Stimulated activated CD4-positive, alpha-beta T cell treated with anti-CD3 and anti-CD28 coated beads, Interleukin-15, amount 100 ng/mL, for 24 hours (primary cell): ENCODE results near the gene ADARB1.
A peak's percentile ranks its signal among the peaks of the same experiment; 100 is the strongest.

ENCODE experiments used
- DNase-seq: peaks from one replicate; pipeline ENCODE4 v3.0.0-alpha.2; 2020

ADARB1 gene

GRCh38 chr21:45056917-45057560 lies 17.3 kb upstream of the ADARB1 start:
- no peak for DNase-seq

DNA sequence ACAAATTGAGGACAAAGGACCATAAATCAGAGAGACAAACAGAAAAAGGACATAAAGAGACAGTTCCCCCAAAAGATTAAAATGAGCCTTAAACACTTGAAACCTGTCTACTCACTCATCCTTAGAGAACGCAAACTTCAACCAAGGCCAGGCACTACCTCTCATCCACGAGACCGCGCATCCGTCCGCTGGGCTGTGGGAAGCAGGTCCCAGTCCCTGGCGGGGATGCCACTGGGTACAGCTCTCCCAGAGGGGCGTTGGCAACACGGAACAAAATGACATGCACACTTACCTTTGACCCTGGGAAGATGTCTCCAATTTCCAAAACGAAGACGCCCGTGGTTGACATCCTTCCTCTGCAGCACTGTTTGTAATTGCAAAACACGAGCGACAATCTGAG lies 16.5 kb upstream of the ADARB1 start:
- no peak for DNase-seq

DNA sequence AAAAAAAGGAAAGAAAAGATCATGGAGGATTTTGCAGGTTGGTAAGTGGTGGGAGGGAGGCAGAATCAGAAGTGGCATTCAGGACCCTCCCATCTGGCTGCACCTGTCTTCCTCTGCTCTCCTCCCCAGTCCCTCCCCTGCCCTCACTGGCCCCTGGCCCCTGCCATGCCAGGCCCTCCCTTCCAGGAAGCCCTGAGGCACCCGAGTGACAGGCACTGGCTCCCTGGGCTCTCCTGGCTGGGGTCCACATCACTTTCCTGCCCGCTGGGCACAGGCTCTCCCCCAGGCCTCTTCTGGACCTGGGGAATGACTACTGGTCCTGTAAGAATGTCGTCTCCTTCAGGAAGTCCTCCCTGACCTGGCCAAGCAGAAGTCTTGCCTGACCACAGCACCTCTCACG lies 15.3 kb upstream of the ADARB1 start:
- DNase-seq: no peak

- no peak for DNase-seq
Observed at GRCh38 chr21:45060089-45060488, 14.3 kb upstream of the ADARB1 start.

DNA sequence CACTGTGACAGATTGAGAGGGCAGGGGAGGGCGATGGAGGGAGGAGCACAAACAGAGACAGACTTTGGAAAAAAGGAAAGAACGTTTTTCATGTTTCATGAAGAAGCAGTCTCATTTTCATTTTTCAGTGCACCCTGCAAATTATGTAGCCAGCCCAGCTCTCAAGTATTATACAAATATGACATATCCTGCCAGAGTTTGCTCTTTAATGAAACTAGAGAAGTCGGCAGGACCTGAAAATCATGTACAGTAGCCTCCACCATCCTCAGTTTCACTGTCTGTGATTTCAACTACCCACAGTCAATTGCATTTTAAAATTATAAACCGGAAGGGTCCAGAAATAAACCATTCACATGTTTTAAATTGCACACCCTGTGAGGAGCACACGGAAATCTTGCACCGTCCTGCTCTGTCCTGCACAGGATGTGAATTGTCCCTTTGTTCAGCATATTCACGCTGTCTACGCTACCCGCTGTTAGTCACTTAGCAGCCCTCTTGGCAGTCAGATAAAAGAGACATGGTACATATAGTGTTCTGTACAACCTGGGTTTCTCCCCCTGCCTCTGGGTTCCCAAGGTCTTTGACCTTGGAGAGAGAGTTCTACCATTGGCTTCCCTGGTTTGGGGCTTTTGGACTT lies 13.6 kb upstream of the ADARB1 start:
- DNase-seq: no peak

DNA sequence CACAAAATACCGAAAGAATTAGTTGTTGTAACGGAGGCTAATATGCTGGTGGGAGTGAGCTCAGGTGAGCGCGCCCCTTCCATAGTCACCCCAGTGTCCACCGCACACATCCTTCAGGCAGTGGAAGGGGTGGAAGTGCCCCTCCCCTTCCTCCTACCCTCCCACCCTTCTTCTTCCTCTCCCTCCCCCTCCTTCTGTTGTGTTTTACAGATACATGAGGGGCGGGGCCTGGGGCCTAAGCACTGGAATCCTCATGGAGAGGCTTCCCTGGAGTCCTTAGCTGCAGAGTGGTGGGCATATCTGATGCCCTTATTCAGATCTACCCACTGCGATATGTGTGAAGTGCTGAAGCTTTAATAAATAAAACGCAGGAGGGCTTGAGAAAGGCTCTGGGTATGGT lies 10.3 kb upstream of the ADARB1 start:
- no peak for DNase-seq

DNA sequence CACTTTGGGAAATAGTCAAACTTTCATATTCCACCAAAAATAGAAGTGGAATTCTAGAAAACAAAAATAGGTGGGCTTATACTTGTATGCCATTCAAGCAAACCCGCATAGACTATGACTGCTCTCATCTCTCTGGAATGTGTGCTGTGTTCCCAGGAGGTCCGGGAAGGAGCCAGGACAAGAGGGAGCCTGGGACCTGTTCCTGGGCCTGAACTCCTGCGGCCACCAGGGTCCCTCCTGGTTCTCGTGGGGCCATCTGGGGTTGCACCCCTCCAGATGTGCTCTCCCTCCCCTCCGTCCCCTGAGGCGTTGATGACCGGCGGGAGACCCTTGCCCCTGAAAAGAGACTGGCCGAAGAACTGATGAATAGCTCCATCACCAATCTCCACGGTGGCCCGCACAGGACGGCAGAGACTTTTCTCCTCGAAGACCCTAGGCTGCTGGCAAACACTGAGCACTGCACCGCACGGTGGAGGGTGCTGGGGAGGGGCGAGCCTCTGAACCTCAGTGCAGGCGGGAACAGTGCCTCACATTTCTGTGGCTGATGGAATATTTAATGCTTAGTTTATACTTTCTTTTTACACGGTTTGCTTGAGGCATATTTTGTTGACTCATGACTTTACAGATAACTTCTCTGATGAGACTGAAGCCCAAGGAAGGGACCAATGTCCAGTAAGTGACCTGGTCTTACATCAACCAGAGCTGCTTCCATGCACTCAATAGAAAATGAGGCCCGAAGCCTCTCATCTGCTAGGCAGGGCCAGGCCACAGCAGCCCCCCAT lies 9.6 kb upstream of the ADARB1 start:
- DNase-seq: no peak

- DNase-seq: no peak
Observed at GRCh38 chr21:45067462-45068285, 6.7 kb upstream of the ADARB1 start.

- no peak for DNase-seq
Observed at GRCh38 chr21:45069085-45069484, 5.3 kb upstream of the ADARB1 start.

GRCh38 chr21:45069711-45070110 lies 4.7 kb upstream of the ADARB1 start:
- DNase-seq: no peak

- no peak for DNase-seq
Observed at GRCh38 chr21:45071078-45071873, 3.1 kb upstream of the ADARB1 start.

GRCh38 chr21:45071874-45072737 lies 2.3 kb upstream of the ADARB1 start:
- no peak for DNase-seq

- no peak for DNase-seq
Observed at GRCh38 chr21:45072738-45073300, 1.6 kb upstream of the ADARB1 start.

GRCh38 chr21:45073301-45074047 lies 906 bp upstream of the ADARB1 start:
- DNase-seq: no peak

GRCh38 chr21:45074818-45075595 lies 627 bp downstream of the ADARB1 start:
- peak; percentile 55 for DNase-seq

GRCh38 chr21:45075596-45076244 lies 1.3 kb downstream of the ADARB1 start:
- DNase-seq: no peak

- DNase-seq: peak; percentile 33
Observed at GRCh38 chr21:45076245-45076711, 1.9 kb downstream of the ADARB1 start.

DNA sequence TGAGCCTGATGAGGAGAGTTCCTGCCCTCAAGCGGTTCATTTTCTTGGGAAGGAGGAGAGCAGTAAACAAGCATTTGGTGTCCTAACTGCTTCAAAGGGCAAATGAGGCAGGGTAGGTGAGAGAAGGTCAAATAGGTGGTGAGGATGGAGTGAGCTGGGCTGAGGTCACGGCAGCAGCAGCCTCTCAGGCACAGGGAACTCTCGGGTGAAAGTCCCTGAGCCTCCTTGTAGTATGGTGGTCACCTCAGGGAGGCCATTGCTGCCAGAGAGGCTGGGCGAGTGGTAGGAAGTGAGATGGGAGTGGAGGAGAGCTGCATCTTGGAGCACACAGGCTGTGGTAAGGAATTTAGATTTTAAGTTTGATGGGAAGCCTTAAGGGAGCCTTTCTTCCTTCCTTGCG lies 4.0 kb downstream of the ADARB1 start:
- DNase-seq: no peak

- DNase-seq: peak; percentile 81
Observed at GRCh38 chr21:45078877-45079281, 4.5 kb downstream of the ADARB1 start.
